ENCODE measurements around the gene IL32.
"Not testable (repeated sequence)": the region's sequence is repeated elsewhere in the genome, so short reads cannot be mapped to it uniquely, and the experiment has no call there.

Gene IL32

DNA sequence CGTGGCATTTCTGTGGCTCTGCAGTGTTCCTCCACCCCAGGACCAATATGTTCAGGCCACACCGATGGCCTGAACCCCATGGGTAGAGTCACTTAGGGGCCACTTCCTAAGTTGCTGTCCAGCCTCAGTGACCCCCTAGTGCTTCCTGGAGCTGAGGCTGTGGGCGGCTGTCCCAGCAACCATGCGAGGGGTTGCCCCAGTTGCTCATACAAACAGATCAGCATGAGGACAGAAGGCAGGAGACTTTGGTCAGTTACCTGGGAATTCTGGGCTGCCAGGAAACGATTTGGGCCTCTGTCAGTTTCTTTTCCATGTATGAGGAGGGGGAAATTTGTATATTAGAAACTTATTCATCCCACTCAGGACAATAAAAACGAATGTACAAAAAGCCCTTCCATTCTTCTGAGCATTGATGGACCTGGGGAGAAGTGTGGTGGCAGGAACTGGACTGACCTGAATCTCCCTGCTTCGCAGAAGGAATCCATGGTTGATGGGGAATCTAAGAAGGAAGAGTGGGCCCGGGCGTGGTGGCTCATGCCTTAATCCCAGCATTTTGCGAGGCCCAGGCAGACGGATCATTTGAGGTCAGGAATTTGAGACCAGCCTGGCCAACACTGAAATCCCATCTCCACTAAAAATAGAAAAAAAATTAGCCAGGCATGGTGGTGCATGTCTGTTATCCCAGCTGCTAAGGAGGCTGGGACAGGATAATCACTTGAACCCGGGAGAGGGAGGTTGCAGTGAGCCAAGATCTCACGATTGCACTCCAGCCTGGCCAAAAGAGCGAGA is 4.9 kb upstream of the IL32 start:
- H3K4me3 ChIP-seq (ENCODE audit: low read length), result no peak overlapping the region
- no CpG with 5 or more reads among the region's 14 CpGs for WGBS (ENCODE audit: insufficient coverage, insufficient read length)
- H3K36me3 ChIP-seq (ENCODE audit: control insufficient read depth, insufficient read depth, low read length), result no peaks in the 10 kb centered on the region
- H3K27ac ChIP-seq (ENCODE audit: low read length), result no peak overlapping the region
- no peaks in the 10 kb centered on the region for H3K9me3 ChIP-seq (ENCODE audit: control insufficient read depth, insufficient read depth, low read length)
- peaks cover 5% of the 10 kb centered on the region for H3K4me1 ChIP-seq (ENCODE audit: control insufficient read depth, insufficient read depth, low read length)
- H3K27me3 ChIP-seq (ENCODE audit: control insufficient read depth, insufficient read depth, low read length), result no peaks in the 10 kb centered on the region
- no peak for DNase-seq (ENCODE audit: low read depth, low spot score)

DNA sequence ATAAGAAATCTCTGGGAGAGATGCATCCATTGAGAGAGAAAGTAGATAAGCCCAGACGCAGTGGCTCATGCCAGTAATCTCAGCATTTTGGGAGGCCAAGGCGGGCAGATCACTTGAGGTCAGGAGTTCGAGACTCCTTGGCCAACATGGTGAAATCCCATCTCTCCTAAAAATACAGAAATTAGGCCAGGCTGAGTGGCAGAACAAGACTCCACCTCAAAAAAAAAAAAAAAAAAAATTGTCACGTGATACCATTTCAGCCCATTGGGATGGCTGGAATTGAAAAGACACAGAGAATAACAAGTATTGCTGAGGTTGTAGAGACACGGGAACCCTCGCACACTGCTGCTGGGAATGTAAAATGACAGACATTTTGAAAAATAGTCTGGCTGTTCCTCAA is 2.9 kb upstream of the IL32 start:
- Histone ChIP-seq H3K9me3 (ENCODE audit: control insufficient read depth, insufficient read depth, low read length) (no peaks in the 10 kb centered on the region), H3K4me1 (ENCODE audit: control insufficient read depth, insufficient read depth, low read length) (peaks cover 5% of the 10 kb centered on the region)
- WGBS (ENCODE audit: insufficient coverage, insufficient read length), result no CpG with 5 or more reads among the region's 6 CpGs

DNA sequence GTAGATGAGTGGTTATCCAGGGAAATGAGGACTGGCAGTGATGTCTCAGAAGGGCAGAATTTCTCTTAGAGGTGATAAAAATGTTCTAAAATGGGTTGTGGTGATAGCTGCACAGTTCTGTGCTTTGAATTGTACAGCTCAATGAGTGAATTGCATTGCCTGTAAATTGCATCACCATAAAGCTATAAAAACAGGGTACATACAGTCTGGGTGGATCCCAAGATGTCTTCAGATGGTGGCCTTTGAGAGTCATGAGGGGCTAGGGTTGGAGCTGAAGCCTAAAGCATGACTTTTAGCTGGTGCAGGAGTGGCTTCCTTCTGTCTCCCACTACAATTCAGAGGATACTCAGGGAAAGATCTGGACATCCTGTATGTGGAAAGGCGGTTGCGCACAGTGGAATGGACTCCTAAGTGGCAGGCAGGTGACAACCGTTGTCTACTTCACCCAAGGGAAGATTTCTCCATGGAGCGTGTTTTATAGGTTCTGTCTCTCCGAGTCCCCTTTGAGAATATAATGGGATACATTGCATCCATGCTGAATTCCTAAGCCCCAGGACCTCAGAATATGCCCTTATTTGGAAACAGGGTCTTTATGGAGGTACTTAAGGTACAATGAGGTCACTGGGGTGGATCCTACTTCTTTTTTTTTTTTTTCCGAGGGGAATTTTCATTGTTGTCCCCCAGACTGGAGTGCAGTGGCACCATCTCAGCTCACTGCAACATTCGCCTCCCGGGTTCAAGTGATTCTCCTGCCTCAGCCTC is 1.6 kb upstream of the IL32 start:
- WGBS (ENCODE audit: insufficient coverage, insufficient read length), result no CpG with 5 or more reads among the region's 8 CpGs
- no peak overlapping the region for H3K4me3 ChIP-seq (ENCODE audit: low read length)
- no peak overlapping the region for H3K27ac ChIP-seq (ENCODE audit: low read length)
- no peaks in the 10 kb centered on the region for H3K36me3 ChIP-seq (ENCODE audit: control insufficient read depth, insufficient read depth, low read length)
- H3K27me3 ChIP-seq (ENCODE audit: control insufficient read depth, insufficient read depth, low read length), result no peaks in the 10 kb centered on the region
- DNase-seq (ENCODE audit: low read depth, low spot score), result no peak
- H3K9me3 ChIP-seq (ENCODE audit: control insufficient read depth, insufficient read depth, low read length), result no peaks in the 10 kb centered on the region
- H3K4me1 ChIP-seq (ENCODE audit: control insufficient read depth, insufficient read depth, low read length), result peaks cover 5% of the 10 kb centered on the region

More for the DNA sequence above, 2.9 kb upstream of the IL32 start:
- DNase-seq (ENCODE audit: low read depth, low spot score), result no peak
- H3K27me3 ChIP-seq (ENCODE audit: control insufficient read depth, insufficient read depth, low read length), result no peaks in the 10 kb centered on the region
- no peaks in the 10 kb centered on the region for H3K36me3 ChIP-seq (ENCODE audit: control insufficient read depth, insufficient read depth, low read length)
- H3K27ac ChIP-seq (ENCODE audit: low read length), result no peak overlapping the region
- no peak overlapping the region for H3K4me3 ChIP-seq (ENCODE audit: low read length)

DNA sequence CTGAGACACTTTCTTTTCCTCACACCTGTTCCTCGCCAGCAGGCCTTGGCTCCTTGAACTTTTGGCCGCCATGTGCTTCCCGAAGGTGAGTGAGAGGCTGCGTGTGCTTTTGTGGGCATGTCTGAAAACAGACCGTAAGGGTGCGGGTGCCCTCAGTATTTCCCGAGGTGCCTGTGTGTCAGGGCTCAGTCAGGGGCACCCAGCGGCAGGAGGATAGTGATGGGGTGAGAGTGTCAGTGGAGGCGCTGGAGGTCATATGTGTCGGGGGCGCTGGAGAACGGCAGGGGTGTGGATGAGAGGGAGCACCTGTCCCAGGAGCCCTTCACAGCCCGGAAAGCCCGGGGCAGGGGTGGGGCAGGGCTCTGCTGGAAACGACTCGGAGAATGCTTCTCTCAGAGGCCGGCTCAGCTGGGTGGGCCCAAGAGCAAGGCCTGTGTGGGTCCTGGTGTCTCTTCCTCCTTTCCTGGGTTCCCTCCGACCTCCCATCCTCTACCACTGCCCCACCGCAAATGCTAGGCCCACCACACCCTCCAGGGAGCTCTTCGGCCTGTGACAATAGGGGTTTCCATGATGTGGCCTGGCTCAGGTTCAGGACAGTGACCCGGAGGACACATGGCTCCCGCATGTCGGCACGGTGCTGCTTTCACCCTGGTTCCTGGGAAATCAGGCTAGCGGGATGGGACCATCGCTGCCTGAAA is 451 bp downstream of the IL32 start:
- Histone ChIP-seq H3K4me3 (ENCODE audit: low read length) (no peak overlapping the region), H3K9me3 (ENCODE audit: control insufficient read depth, insufficient read depth, low read length) (no peaks in the 10 kb centered on the region), H3K36me3 (ENCODE audit: control insufficient read depth, insufficient read depth, low read length) (no peaks in the 10 kb centered on the region), H3K27me3 (ENCODE audit: control insufficient read depth, insufficient read depth, low read length) (no peaks in the 10 kb centered on the region), H3K4me1 (ENCODE audit: control insufficient read depth, insufficient read depth, low read length) (peaks cover 2% of the 10 kb centered on the region; the same call in 1 of the 2 replicates), H3K27ac (ENCODE audit: low read length) (no peak overlapping the region)
- DNase-seq (ENCODE audit: low read depth, low spot score), result no peak
- no CpG with 5 or more reads among the region's 26 CpGs for WGBS (ENCODE audit: insufficient coverage, insufficient read length)

DNA sequence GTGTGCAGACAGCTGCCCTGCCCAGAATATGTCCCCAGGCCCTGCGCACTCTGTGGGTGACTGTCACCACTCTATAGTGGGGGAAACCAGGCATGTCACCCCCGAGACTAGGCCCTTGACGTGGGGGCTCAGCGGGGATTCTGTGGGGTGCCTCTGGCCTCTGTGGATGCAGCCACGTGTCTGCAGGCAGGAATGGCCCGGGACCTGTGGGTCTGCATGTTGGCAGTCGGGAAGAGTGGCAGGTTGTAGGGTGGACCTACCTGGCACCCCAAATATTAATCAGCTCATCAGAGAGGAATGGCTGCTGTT is 954 bp downstream of the IL32 start:
- no peak overlapping the region for H3K4me3 ChIP-seq (ENCODE audit: low read length)
- no peaks in the 10 kb centered on the region for H3K27me3 ChIP-seq (ENCODE audit: control insufficient read depth, insufficient read depth, low read length)
- H3K36me3 ChIP-seq (ENCODE audit: control insufficient read depth, insufficient read depth, low read length), result no peaks in the 10 kb centered on the region

DNA sequence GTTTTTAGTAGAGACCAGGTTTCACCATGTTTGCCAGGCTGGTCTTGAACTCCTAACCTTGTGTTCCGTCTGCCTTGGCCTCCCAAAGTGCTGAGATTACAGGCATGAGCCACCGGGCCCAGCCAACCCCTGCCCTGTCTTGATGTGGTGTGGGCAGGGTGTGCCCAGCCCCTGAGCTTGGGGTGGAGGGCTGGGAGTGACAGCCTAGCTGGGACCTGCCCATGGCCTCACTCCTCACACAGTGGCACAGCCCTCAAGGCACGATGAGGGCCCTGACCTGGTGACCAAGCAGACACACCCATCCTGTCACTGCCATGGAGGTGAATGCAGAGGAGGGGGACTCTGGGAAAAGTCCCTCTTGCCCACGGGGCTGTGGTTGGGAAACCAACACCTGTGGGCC is 3.0 kb downstream of the IL32 start:
- WGBS (ENCODE audit: insufficient coverage, insufficient read length), result no CpG with 5 or more reads among the region's 4 CpGs
- Histone ChIP-seq H3K27ac (ENCODE audit: low read length) (no peak overlapping the region), H3K4me1 (ENCODE audit: control insufficient read depth, insufficient read depth, low read length) (peaks cover 2% of the 10 kb centered on the region; the same call in 1 of the 2 replicates), H3K36me3 (ENCODE audit: control insufficient read depth, insufficient read depth, low read length) (no peaks in the 10 kb centered on the region), H3K27me3 (ENCODE audit: control insufficient read depth, insufficient read depth, low read length) (no peaks in the 10 kb centered on the region), H3K9me3 (ENCODE audit: control insufficient read depth, insufficient read depth, low read length) (no peaks in the 10 kb centered on the region), H3K4me3 (ENCODE audit: low read length) (no peak overlapping the region)
- DNase-seq (ENCODE audit: low read depth, low spot score), result no peak

More for the DNA sequence above, 954 bp downstream of the IL32 start:
- WGBS (ENCODE audit: insufficient coverage, insufficient read length), result no CpG with 5 or more reads among the region's 7 CpGs
- DNase-seq (ENCODE audit: low read depth, low spot score), result no peak
- H3K27ac ChIP-seq (ENCODE audit: low read length), result no peak overlapping the region
- peaks cover 2% of the 10 kb centered on the region; the same call in 1 of the 2 replicates for H3K4me1 ChIP-seq (ENCODE audit: control insufficient read depth, insufficient read depth, low read length)
- no peaks in the 10 kb centered on the region for H3K9me3 ChIP-seq (ENCODE audit: control insufficient read depth, insufficient read depth, low read length)

DNA sequence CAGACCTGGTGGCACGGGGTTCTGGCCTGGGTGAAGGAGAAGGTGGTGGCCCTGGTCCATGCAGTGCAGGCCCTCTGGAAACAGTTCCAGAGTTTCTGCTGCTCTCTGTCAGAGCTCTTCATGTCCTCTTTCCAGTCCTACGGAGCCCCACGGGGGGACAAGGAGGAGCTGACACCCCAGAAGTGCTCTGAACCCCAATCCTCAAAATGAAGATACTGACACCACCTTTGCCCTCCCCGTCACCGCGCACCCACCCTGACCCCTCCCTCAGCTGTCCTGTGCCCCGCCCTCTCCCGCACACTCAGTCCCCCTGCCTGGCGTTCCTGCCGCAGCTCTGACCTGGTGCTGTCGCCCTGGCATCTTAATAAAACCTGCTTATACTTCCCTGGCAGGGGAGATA is 3.7 kb downstream of the IL32 start:
- H3K4me1 ChIP-seq (ENCODE audit: control insufficient read depth, insufficient read depth, low read length); H3K9me3 ChIP-seq (ENCODE audit: control insufficient read depth, insufficient read depth, low read length); H3K27ac ChIP-seq (ENCODE audit: low read length); H3K36me3 ChIP-seq (ENCODE audit: control insufficient read depth, insufficient read depth, low read length); DNase-seq (ENCODE audit: low read depth, low spot score); H3K27me3 ChIP-seq (ENCODE audit: control insufficient read depth, insufficient read depth, low read length); H3K4me3 ChIP-seq (ENCODE audit: low read length): not testable (repeated sequence)
- WGBS (ENCODE audit: insufficient coverage, insufficient read length), result no CpG with 5 or more reads among the region's 11 CpGs

DNA sequence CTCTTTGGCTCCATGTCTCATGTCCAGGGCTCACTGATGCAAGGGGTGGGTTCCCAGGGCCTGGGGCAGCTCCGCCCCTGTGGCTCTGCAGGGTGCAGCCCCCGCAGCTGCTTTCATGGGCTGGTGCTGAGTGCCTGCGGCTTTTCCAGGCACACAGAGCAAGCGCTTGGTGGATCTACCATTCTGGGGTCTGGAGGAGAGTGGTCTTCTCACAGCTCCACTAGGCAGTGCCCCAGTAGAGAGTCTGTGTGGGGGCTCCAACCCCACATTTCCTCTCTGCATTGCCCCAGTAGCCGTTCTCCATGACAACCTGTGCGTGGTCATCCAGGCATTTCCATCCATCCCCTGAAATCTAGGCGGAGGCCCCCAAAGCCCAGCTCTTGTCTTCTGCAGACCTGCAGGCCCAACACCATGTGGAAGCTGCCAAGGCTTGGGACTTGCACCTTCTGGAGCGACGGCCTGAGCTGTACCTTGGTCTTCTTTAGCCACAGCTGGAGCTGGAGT is 5.2 kb downstream of the IL32 start:
- Histone ChIP-seq H3K27me3 (ENCODE audit: control insufficient read depth, insufficient read depth, low read length) (no peaks in the 10 kb centered on the region), H3K4me1 (ENCODE audit: control insufficient read depth, insufficient read depth, low read length) (peaks cover 2% of the 10 kb centered on the region), H3K4me3 (ENCODE audit: low read length) (no peak overlapping the region), H3K36me3 (ENCODE audit: control insufficient read depth, insufficient read depth, low read length) (no peaks in the 10 kb centered on the region), H3K27ac (ENCODE audit: low read length) (no peak overlapping the region), H3K9me3 (ENCODE audit: control insufficient read depth, insufficient read depth, low read length) (no peaks in the 10 kb centered on the region)
- no peak for DNase-seq (ENCODE audit: low read depth, low spot score)
- no CpG with 5 or more reads among the region's 9 CpGs for WGBS (ENCODE audit: insufficient coverage, insufficient read length)

DNA sequence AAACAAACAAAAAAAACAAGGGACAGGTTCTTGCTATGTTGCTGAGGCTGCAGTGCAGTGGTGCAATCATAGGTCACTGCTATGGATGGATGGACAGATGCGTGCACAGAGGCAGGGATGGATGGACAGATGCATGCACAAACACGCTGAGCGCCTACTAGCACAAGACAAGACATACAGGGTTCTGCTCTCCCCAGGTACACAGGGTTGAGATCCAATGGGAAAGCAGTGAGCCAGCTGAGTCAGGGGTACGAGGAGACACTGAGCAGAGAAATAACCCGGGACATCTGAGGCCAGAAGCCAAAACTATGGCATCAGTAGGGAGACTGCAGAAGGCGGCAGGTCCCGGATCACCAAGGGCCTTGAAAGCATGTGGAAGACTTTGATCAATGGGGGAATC is 6.2 kb downstream of the IL32 start:
- Histone ChIP-seq H3K9me3 (ENCODE audit: control insufficient read depth, insufficient read depth, low read length) (no peaks in the 10 kb centered on the region), H3K27me3 (ENCODE audit: control insufficient read depth, insufficient read depth, low read length) (no peaks in the 10 kb centered on the region), H3K27ac (ENCODE audit: low read length) (no peak overlapping the region), H3K4me3 (ENCODE audit: low read length) (no peak overlapping the region), H3K36me3 (ENCODE audit: control insufficient read depth, insufficient read depth, low read length) (no peaks in the 10 kb centered on the region), H3K4me1 (ENCODE audit: control insufficient read depth, insufficient read depth, low read length) (peaks cover 5% of the 10 kb centered on the region)
- DNase-seq (ENCODE audit: low read depth, low spot score), result no peak
- WGBS (ENCODE audit: insufficient coverage, insufficient read length), result no CpG with 5 or more reads among the region's 7 CpGs

DNA sequence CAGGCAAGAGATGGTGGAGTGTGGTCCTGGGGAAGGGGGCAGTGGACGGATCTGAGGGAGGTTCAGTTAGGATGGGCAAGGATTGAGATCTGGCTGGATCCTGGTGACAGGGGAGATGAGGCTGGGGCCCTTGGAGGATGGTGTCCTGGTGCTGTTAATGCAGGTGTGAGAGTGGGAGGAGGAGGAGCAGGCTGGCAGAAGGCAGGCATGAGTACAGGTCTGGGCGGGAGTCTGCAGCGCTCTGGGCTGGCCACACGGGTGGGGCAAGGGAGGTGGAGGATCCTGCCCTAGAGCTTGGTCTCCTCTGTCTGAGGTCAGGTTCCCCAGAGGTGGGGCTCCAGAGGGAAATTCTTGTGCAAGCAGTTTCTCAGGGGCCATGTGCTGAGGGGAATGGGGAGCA is 6.7 kb downstream of the IL32 start:
- H3K27ac ChIP-seq (ENCODE audit: low read length), result not testable (repeated sequence)

More for the DNA sequence above, 6.7 kb downstream of the IL32 start:
- not testable (repeated sequence) for H3K9me3 ChIP-seq (ENCODE audit: control insufficient read depth, insufficient read depth, low read length); H3K4me1 ChIP-seq (ENCODE audit: control insufficient read depth, insufficient read depth, low read length); H3K36me3 ChIP-seq (ENCODE audit: control insufficient read depth, insufficient read depth, low read length); DNase-seq (ENCODE audit: low read depth, low spot score); H3K4me3 ChIP-seq (ENCODE audit: low read length); H3K27me3 ChIP-seq (ENCODE audit: control insufficient read depth, insufficient read depth, low read length)
- WGBS (ENCODE audit: insufficient coverage, insufficient read length), result no CpG with 5 or more reads among the region's 4 CpGs
